GM18517 (cell line): ENCODE results near the gene SF1.

Experiments used
- ATAC-seq: cut with Tn5 transposase; IDR thresholded peaks from one replicate; pipeline ENCODE4 v1.9.1; 2021; ENCODE audit warnings: mild to moderate bottlenecking, moderate library complexity; ENCODE audit not compliant: unreplicated experiment

SF1 gene

DNA sequence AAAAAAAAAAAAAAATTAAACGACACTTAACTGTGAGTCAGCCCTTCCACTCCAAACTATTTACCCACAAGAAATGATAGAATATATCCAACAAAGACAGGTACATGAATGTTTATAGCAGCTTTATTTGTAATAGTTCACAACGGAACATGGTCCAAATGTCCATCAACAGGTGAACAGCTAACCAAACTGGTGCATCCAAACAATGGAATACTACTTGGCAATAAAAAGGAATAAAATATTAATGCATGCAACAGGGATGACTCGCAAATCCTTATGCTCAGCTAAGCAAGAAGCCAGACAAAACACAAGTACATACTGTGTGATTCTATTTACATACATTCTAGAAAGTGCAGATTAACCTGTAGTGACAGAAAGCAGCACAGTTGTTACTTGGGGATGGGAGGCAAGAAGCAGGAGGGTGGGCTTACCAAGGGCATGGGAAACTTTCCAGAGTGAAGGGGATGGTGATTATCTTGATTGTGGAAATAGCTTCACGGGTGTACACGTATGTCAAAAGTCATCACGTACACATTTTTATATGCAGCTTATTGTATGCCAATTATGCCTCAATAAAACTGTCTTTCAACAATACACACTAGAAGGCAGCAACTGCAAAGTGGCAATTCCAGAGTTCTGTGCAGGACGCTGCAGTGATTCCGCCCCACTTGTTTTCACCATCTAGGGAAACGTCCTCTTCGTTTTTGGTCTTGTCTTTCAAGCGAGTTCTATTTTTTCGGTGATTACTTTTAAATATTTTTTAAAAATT lies 6.7 kb upstream of the SF1 start:
- no peak for ATAC-seq

DNA sequence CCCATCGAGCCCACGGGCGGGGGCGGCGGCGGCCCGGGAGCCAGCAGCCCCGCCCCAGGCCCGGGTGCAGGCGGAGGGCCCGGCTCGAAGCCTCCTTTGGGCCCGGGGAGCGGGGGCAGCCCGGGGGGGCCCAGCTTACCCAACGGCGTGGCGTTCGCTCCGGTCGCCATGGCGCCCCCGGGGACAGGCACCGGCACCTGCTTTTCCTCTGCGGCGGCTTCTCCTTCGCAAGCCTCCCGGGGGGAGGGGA lies 194 bp downstream of the SF1 start:
- ATAC-seq: peak; percentile 5

DNA sequence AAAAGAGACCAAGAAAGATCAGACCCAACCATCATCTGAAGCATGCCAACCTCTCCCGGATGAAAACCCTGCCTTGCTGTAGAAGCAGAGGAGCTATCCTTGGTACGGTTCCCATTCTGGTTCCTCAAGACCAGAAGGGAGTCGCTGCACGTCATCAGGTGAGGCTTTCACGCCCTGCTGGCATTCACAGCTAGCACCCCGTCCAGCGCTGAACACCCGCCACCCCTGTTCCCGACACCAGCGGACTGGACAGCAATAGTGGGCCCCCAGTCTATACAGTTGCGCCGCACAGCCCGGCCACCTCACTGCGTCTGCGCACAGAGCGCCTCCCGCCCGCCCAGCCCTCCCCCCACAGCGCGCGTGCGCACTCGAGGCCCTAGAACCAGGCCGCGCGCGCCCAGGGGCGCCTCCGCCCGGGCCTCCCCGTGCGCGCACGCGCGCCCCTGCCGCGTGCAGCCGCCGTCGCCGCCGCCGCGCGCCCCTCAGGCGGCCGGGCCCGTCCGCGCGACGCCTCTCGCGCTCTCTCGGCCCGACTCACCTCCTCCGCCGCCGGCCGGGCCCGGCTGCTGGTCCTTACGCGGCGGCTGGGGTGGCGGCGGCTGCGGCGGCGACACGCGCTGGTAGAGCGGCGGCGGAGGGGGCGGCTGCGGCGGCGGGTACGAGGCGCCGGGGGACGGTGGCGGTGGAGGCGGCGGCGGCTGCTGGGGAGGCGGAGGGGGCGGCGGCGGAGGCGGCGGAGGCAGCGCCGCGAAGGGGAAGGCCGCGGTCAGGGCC lies 706 bp downstream of the SF1 start:
- no peak for ATAC-seq

DNA sequence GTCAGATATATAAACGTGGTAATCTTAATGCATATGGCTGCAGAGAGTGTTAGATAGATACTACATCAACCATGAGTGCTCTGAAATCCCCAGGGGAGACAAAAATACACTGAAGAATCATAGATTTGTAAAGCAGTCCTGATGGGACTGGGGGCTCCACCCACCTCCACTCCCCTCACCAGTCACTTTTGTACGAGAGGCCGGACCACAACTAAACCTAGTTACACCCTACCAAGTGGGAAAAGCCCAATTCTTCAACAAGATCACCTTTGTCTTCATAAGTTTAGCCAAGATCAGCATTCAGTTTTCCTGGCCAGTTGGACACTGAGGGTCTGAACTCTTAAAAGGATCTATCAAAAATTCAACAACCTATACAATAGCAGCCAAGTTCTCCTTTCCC lies 1.5 kb downstream of the SF1 start:
- ATAC-seq: no peak

DNA sequence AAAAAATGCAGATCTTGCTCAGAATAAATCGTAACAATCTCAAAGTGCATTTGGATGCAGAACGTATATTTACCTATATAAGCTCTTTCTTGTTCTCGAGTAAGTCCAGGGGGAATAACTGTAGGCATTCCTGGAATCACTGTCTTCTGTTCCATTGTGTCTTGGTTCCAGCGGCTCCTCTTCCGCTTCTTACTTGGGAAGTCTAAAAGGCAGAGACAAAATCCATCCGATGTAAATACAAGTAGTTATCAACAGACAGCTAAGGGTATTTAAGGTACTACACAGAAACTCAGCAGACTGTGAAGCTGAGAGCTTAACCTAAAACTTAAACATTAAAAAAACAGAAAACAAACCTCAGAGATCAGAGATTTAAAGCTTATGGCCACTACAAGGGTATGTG lies 1.9 kb downstream of the SF1 start:
- ATAC-seq: no peak

DNA sequence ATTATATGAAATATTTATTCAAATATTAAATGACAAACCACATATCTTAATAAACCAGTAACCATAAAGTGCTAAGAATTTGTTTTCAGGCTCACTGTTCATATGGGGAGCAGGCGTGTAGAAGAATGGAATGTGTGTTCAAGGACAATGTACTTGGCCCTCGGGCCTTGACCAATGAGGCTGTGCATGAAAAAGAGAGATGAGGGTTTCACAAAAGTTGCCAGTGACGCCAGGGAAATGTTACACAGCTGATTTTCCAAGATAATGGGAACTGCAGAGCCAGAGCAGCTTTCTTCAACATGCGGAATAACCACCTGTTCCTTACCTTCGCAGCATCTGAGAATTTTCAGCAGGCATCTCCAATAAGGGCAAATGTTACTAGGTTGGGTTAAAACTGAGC lies 4.2 kb downstream of the SF1 start:
- no peak for ATAC-seq

DNA sequence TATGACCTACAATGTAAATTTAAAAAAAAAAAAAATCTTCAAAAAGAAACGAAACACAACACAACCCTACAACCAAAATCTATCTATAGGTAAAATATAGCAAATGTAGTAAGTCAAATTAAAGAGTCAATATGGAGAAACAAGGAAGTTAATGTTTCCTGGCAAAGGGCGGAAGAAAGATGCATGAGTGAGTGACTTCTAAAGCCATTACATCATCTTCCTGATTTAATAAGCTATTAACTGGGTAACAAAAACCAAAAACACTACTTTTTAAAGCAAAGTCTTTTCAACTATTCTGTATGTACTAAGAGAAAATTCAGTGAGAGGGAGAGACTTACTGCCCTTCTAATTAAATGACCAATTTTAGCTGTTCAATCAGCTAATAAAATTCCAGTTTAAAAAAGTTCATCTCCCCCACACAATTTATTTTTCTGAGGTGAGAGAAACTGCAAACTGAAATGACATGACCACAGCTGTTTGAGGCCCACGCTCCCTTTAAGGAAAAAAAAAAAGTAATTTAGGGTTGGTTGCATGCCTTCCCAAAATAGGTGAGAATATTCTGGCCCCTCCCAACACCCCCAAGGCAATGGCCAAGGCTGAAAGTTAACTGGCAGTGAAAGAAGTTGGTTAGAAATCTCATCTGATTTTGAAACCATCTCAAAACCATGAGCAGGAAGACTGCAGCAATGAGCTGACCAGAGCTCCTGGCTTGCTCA lies 5.9 kb downstream of the SF1 start:
- no peak for ATAC-seq

DNA sequence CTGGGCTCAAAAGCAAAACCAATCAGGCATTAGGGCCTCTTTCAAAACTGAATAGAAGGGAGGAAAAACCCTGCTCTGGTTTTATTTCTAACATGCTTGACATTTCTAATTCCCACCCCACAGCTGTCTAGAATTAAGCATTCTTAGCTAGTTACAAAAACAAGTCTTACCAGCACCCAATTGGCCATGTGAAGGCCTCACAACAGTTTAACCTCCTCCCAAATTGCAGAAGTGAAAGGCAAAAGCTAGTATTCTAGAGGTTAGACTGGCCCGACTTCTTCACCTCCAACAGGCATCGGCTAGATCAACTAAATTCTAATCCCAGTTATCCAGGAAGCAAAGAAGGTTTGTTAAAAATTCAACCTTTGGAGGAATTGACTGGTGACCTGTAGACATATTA lies 6.5 kb downstream of the SF1 start:
- ATAC-seq: no peak

DNA sequence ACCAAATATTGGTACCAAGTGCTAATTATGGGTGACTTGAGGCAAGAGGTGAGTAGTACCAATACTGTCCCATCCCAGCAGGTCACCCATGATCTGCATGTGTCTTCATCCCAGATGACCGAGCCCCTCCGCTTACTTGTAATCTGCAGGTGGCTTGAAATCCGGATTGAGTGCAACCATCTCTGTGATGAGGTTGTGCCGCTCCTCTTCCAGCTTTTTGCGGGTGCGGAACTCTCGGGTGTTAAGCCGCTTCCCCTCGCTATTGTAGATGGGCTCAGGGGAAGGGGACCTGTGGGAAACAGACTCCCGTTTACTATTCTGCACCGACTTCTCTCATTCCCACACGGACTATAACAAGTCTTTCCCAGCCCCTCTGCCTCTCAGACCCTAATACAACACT lies 8.2 kb downstream of the SF1 start:
- ATAC-seq: no peak

DNA sequence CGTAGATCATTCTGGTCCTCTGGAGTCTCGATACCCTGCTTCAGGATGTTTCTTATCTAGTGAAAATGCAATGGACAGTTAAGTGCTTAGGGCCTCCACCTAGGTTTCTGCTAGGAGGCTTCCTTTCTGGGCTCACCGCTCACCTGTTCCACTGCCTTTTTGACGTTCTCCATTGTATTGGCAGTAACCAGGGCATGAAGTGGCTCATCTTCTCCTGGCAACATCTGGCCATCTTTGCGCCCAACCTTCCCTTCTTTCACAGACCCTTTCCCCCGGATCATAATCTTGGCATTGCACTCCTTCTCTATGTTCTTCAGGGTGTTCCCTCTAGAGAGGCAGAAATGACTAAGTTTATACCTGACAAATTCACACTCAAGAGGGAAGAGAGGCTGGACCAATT lies 9.1 kb downstream of the SF1 start:
- ATAC-seq: no peak

DNA sequence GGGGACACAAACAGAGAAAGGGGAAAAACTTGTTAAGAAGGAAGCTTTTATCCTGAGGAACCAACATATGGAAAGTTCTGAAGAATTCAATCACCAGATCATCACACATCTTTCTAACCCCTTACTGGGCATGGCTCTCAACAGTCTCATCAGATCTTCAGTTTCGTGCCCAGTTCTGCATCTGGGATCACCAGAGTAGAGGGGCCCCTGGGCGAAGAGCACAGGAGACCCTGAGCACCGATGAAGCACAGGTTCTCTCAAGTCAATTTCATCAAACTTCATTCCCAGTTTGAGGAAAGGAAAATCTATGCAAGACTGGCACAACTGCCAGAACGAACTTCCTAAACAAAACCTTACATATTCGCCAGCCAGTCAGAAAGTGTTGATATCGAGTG lies 10.0 kb downstream of the SF1 start:
- ATAC-seq: no peak

DNA sequence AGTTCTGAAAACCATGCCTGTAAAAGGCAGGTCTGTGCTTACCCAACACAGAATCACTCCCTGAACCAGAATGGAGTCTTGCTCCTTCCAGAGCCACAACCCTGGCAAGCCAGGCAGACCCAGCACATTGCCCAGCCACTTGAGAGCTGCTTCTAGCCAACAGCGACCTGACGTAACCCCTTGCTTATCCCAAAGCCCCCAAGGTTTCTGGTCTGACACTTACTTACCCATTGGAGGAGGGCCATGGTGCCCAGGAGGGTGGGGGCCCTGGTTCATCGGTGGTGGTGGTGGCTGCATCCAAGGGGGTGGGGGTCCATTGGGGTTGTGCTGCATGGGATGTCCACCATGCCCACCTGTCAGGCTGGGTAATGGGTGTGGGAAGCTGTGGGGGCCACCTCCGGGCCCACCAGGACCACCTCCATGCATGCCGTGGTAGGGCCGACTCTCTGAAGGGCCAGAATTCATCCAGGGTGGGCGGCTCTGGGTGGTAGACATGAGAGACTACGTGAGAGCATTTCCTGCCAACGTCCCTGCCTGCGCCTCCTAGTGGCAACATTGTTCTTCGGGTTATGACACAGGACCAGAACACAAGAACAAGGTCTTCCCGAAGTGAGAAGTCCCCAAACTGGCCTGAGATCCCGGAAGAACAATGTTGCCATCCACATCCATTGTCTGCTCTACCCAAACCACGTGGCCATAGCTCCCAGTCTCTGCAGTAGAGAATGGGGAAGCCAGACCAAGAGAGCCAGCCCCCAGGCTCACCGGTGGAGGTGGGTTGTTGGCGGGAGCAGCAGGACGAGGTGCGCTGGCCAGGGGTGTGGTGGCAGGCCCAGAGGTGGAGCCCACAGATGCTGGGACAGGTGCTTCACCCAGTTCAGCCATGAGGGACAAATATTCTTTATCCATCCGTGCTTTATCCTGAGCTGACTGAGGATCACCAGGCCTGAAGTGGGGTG lies 10.7 kb downstream of the SF1 start:
- no peak for ATAC-seq

DNA sequence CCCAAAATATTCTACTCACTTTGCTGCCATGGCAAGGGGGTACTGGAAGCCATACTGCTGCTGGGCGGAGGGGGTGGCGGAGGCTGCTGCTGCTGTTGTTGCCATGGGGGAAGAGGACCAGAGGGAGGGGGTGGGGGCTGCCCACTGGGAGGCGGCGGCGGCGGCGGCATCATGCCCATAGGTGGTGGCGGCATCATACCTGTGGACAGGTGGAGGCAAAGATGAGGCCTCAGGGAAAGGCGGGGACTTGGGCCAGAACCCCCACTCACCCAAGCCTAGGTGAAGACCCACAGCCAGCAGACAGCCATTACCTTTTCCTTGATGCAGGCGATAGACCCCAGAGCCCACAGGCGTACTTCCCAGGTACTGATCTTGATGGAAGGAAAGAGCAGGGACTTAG lies 11.5 kb downstream of the SF1 start:
- ATAC-seq: no peak

DNA sequence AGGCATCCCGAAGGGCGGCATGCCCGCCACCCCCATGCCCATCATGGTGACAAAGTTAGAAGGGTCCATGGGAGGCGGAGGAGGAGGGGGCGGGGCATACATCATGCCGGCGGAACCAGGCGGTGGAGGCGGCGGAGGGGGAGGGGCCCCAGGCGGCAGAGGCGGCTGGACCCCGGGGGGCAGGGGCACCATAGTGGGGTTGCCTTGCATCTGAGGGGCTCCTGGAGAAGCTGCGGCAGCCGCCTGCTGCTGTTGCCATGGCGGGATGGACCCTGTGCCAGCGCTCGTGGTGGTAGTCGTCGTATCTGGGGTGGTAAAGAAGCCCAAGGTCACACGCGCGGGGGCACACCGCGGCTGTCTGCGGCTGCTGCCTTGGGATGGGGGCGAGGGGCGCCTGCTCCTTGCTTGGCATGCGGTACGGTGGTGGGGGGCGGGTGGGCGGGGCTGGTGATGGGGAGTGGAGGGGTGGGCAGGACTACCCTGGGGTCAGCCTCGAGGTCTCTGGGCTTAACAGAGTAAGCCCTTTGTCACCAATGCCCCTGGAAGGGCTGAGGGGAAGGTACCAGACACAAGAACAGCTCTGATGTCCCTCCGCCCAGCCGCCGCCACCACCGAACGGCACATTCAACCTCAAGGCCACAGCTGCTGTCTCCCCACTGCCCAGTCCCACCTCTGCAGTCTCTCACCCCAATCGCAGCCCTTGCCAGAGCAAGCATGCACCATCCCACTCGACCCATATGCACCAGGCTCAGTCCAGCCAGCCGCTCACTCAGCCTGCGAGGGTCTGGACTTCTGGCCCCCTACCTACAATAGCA lies 12.3 kb downstream of the SF1 start:
- ATAC-seq: no peak

DNA sequence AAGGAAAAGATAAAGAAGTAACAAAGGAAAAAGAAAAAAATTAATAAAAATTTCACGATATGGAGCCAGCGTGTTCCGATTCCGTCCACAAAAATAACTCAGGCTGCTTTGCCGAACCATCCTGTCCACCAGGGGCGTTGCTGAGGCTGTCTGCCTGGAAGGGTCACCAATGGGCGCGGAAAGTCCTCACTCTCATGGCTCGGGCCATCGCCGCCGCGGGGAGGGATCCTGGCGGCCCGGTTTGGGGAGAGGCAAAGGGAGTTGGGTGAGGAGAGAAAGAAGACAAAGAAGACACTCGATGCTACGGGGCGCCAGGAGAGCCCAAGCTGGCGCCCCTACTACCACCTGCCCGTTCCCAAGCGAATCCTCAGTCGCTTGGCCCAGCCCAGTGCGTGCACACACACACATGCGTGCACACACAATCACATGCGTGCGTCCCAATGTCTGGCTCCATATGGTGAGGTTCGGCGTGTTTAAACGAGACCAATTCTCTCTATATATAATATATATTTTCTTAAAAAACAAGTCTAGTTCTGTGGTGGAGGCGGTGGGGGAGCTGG lies 13.0 kb downstream of the SF1 start:
- ATAC-seq: no peak

DNA sequence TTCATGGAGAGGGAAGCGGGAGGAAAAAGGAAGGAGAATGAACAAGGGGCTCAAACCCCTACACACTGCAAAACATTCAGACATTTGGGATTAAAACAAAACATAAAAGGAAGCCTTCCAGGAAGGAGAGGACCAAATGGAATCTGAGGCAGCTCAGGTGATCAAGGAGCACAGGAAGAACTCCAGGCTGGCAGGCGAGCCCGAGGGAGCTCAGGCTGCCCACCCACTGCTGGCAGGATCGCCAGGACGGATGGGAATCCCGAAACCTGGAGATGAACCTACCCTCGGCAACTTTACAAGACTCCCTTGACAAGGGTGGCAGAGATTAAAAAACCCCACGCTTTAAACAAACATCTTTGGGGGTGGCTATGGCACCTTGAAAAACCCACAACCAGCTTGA lies 13.6 kb downstream of the SF1 start:
- no peak for ATAC-seq

DNA sequence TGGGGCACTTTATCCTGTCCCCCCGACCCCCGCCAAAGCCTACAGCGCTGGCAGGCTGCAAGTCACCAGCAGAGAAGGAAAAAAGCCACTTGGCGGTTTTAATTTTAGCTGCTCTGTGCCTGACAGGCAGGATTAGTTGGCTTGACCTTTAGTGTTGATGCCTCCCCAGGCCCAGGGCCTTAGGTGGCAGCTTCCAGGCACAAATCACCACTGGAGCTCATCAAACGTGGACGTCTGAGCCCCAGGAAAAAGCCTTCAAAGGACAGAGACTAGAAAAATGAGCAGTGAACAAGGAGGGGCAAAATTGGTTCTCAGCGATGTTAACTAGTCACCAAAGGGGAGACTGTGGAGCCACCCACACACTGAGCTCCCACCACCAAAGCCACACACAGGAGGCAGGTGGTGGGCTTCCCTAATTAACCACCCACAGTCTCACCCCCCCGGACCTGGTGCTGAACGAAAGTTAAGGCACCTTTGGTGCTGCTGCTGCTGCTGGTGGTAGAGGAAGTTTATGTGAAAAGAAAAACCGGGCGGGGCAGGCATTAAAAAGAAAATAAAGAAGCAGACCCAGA lies 14.2 kb downstream of the SF1 start:
- ATAC-seq: no peak

DNA sequence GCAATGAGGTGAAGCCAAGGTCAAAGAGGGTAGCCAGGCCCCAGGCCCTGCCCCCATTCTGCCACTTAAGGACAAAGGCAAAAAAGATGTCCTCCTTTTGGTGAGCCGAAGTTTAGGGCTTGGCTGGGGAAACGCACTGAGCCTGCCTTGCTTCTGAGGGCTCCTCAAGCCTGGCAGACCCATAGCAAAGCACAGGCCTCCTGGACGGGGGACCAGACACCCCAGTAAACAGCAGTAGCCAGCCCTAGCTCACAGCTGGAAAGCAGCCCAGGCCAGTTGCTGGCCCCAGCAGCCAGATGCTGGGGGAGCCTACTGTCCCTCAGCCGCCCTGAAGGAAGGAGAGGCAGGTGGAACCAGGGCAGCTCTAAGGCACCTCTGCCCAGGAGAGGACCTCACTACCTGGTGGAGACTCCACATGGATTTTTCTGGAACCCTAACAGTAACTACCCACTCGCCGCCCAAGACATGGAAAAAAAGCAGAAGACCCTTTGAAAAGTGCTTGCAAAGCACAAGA lies 14.8 kb downstream of the SF1 start:
- ATAC-seq: no peak
